ENCODE results near the gene OTUB1. TPM values are rescaled to one million over a fixed set of nuclear protein-coding genes. Genes with fewer than 3 reads are reported as not detected.

Gene OTUB1
- polyA plus RNA-seq, 2 of the 4 experiments (the other 2 are of a cell fraction): 97.4 to 113 TPM

GRCh38 chr11:63997104-63997700 is 11.0 kb downstream of the OTUB1 start:
- Histone ChIP-seq H3K4me2 (no peak overlapping the region), H3K9me3 (no peaks in the 10 kb centered on the region), H3K27ac (no peak overlapping the region), H3K4me1 (no peaks in the 10 kb centered on the region), H3K4me3 (no peak overlapping the region)
- no peak for TF ChIP-seq E2F6 (IDR thresholded peaks at IDR 0.05; ENCODE audit: borderline replicate concordance, low read depth)
- no peak for TF ChIP-seq EP300 (IDR thresholded peaks at IDR 0.05)
- no peak for TF ChIP-seq KDM5A (IDR thresholded peaks at IDR 0.05)
- TF ChIP-seq MAZ (IDR thresholded peaks at IDR 0.05; ENCODE audit: borderline replicate concordance, low read depth, low read length): no peak
- TF ChIP-seq CHD2 (IDR thresholded peaks at IDR 0.05; ENCODE audit: low read length, partially characterized antibody): no peak
- no peak for TF ChIP-seq CBX8 (IDR thresholded peaks at IDR 0.05)
- TF ChIP-seq PHF8 (IDR thresholded peaks at IDR 0.05; ENCODE audit: borderline replicate concordance, low read depth): no peak
- TF ChIP-seq REST (IDR thresholded peaks at IDR 0.05): no peak
- ATAC-seq (no peak), DNase-seq (ENCODE audit: low read depth in 1 of 2, low spot score in 1 of 2) (no peak), FAIRE-seq (no peak)
- POLR2A ChIA-PET: interaction anchor here (1.2 kb wide), 1 partner anchor 11 kb away, joined by 4 read pairs; no protein-coding TSS in a partner anchor
- WGBS (ENCODE audit: missing lambda C conversion rate): 95% methylated on average over 27 of the region's 27 CpGs
- CTCF ChIA-PET: interaction anchor here (1.3 to 1.9 kb wide), 2 partner anchors 10 to 152 kb away, joined by 4 to 19 read pairs; no protein-coding TSS in a partner anchor

- H3K4me2 ChIP-seq: no peak overlapping the region
- WGBS (ENCODE audit: missing lambda C conversion rate): 83% methylated on average over 5 of the region's 11 CpGs
- ATAC-seq: no peak
- no peaks in the 10 kb centered on the region for H3K9me3 ChIP-seq
- no peak overlapping the region for H3K4me3 ChIP-seq
- no peak overlapping the region for H3K27ac ChIP-seq
- no peak for FAIRE-seq
- TF ChIP-seq CHD2 (IDR thresholded peaks at IDR 0.05; ENCODE audit: low read length, partially characterized antibody): no peak
- 0 out of 2 replicates have a peak, but pooled peaks have one; percentile 13 for TF ChIP-seq POLR2AphosphoS2 (conservative IDR thresholded peaks at IDR 0.05; ENCODE audit: low read length)
- no peak for TF ChIP-seq TP53 (CRISPR knock-in tag; IDR thresholded peaks at IDR 0.05)
- no peak for TF ChIP-seq ESRRA (IDR thresholded peaks at IDR 0.05; ENCODE audit: borderline replicate concordance, low read length)
- no peak for TF ChIP-seq ZSCAN20 (CRISPR knock-in tag; IDR thresholded peaks at IDR 0.05)
- no peak for TF ChIP-seq CTCF (IDR thresholded peaks at IDR 0.05)
- H3K4me1 ChIP-seq: no peaks in the 10 kb centered on the region
- CTCF ChIA-PET: interaction anchor here (0.7 to 1.9 kb wide), 4 partner anchors 9 to 188 kb away, joined by 3 to 19 read pairs (median 4); partner anchors contain the start of gene STIP1
- DNase-seq (ENCODE audit: low read depth in 1 of 2, low spot score in 1 of 2): no peak
- POLR2A ChIA-PET: interaction anchor here (1.2 kb wide), 1 partner anchor 10 kb away, joined by 4 read pairs; no protein-coding TSS in a partner anchor
These were observed 11.6 kb downstream of the OTUB1 start for GRCh38 chr11:63997801-63998337.
